ENCODE measurements around the gene GSG1L2.

GSG1L2 gene

GRCh38 chr17:9821921-9822320 lies at the start of gene GSG1L2:
GSG1L2 (minus strand) TSS chr17:9822079; CDS start chr17:9822071, 8 bp downstream.
- DNase-seq (ENCODE audit: low read depth) = no peak

GRCh38 chr17:9868552-9868951 lies 46.7 kb upstream of the GSG1L2 start:
- no peak for DNase-seq (ENCODE audit: low read depth)

GRCh38 chr17:9865586-9865985 lies 43.7 kb upstream of the GSG1L2 start:
- DNase-seq (ENCODE audit: low read depth) = no peak

GRCh38 chr17:9862949-9863348 lies 41.1 kb upstream of the GSG1L2 start:
- no peak for DNase-seq (ENCODE audit: low read depth)

- DNase-seq (ENCODE audit: low read depth) = no peak
These were observed 40.3 kb upstream of the GSG1L2 start for GRCh38 chr17:9862220-9862619.

- no peak for DNase-seq (ENCODE audit: low read depth)
These were observed 39.0 kb upstream of the GSG1L2 start for GRCh38 chr17:9860851-9861250.

- no peak for DNase-seq (ENCODE audit: low read depth)
These were observed 37.9 kb upstream of the GSG1L2 start for GRCh38 chr17:9859781-9860180.

GRCh38 chr17:9855036-9855435 lies 33.2 kb upstream of the GSG1L2 start:
- no peak for DNase-seq (ENCODE audit: low read depth)

GRCh38 chr17:9854255-9854654 lies 32.4 kb upstream of the GSG1L2 start:
- no peak for DNase-seq (ENCODE audit: low read depth)

- DNase-seq (ENCODE audit: low read depth) = no peak
These were observed 28.3 kb upstream of the GSG1L2 start for GRCh38 chr17:9850151-9850550.

- no peak for DNase-seq (ENCODE audit: low read depth)
These were observed 23.4 kb upstream of the GSG1L2 start for GRCh38 chr17:9845306-9845705.

GRCh38 chr17:9844153-9844552 lies 22.3 kb upstream of the GSG1L2 start:
- DNase-seq (ENCODE audit: low read depth) = no peak

- no peak for DNase-seq (ENCODE audit: low read depth)
These were observed 21.5 kb upstream of the GSG1L2 start for GRCh38 chr17:9843152-9844010.

- no peak for DNase-seq (ENCODE audit: low read depth)
These were observed 20.3 kb upstream of the GSG1L2 start for GRCh38 chr17:9842057-9842758.

GRCh38 chr17:9839433-9839832 lies 17.6 kb upstream of the GSG1L2 start:
- DNase-seq (ENCODE audit: low read depth) = no peak

- DNase-seq (ENCODE audit: low read depth) = no peak
These were observed 15.9 kb upstream of the GSG1L2 start for GRCh38 chr17:9837551-9838471.

- DNase-seq (ENCODE audit: low read depth) = no peak
These were observed 12.0 kb upstream of the GSG1L2 start for GRCh38 chr17:9833922-9834321.

- no peak for DNase-seq (ENCODE audit: low read depth)
These were observed 8.8 kb upstream of the GSG1L2 start for GRCh38 chr17:9830711-9831110.

- no peak for DNase-seq (ENCODE audit: low read depth)
These were observed 7.5 kb upstream of the GSG1L2 start for GRCh38 chr17:9829343-9829742.

- no peak for DNase-seq (ENCODE audit: low read depth)
These were observed 6.7 kb upstream of the GSG1L2 start for GRCh38 chr17:9828296-9829295.

GRCh38 chr17:9825641-9826150 lies 3.8 kb upstream of the GSG1L2 start, which contains the start of gene GLP2R:
GLP2R (plus strand) TSS chr17:9825924; CDS start chr17:9826064, 140 bp downstream.
- no peak for DNase-seq (ENCODE audit: low read depth)

Measured in HS-27A (cell line).